K562 (cell line): ENCODE data around the gene LCN12. TPM values are rescaled to one million over a fixed set of nuclear protein-coding genes. Genes with fewer than 3 reads are reported as not detected.
A peak's percentile ranks its signal among the peaks of the same experiment; 100 is the strongest.

ENCODE experiments used
- CTBP1 ChIP-seq: fragments of 450-650 bp; IDR thresholded peaks from 2 replicates; pipeline ENCODE4 v1.6.1; 2016; ENCODE audit warnings: borderline replicate concordance
- MYC ChIP-seq, 2 experiments: fragments of 250-450 bp in 1 of 2; sonication (Bioruptor Pico) in 1 of 2; IDR thresholded peaks; 2 replicates each; pipeline versions ENCODE4 v1.5.1 to v1.6.1; 2012 to 2021; ENCODE audit warnings: low read depth in 2 of 2, borderline replicate concordance in 1 of 2, improper control_type of control experiment in 1 of 2, low read length in 1 of 2, mild to moderate bottlenecking in 1 of 2, moderate library complexity in 1 of 2
- SP1 ChIP-seq: sonication (generic); formaldehyde crosslinking; IDR thresholded peaks from 2 replicates; pipeline ENCODE4 v1.8.1; 2022; ENCODE audit warnings: mild to moderate bottlenecking, missing genetic modification reagents
- ZBTB11 ChIP-seq, 3 experiments: fragments of 200-800 bp in 1 of 3; fragments of 250-450 bp in 1 of 3; fragments of 450-650 bp in 1 of 3; sonication (Bioruptor Pico) in 1 of 3; sonication (Bioruptor generic) in 1 of 3; formaldehyde crosslinking in 1 of 3; IDR thresholded peaks; 2 replicates each; pipeline versions ENCODE4 v1.6.1 to v1.8.0; 2016 to 2022; ENCODE audit warnings: mild to moderate bottlenecking in 2 of 3, missing genetic modification characterization in 2 of 3, missing compliant biosample characterization in 1 of 3, moderate library complexity in 1 of 3
- polyA plus RNA-seq, 8 experiments: library from polyadenylated mRNA; depleted of rRNA in 4 of 8; stranded (reverse) in 5 of 8; unstranded in 3 of 8; fragments of >200 nt; fragmentation: Nextera tagmentation in 2 of 8; fragmentation: Illumina TruSeq in 1 of 8; extraction: Ambion mirVana in 2 of 8; extraction: Trizol in 1 of 8; gene quantifications; 2 replicates each; pipeline versions ENCODE4 v1.2.1 to v1.2.3, GENCODE V29; 2011 to 2014; ENCODE audit warnings: inconsistent platforms in 1 of 8, missing spikeins in 1 of 8
- total RNA-seq, 7 experiments: library from RNA; depleted of rRNA in 6 of 7; stranded (reverse); fragments of >200 nt in 6 of 7; fragmentation: Illumina TruSeq in 2 of 7; extraction: Trizol in 2 of 7; gene quantifications; 2 replicates each; pipeline versions ENCODE4 v1.2.1 to v1.2.3, GENCODE V29; 2011 to 2021; ENCODE audit warnings: low replicate concordance in 1 of 7

The LCN12 gene
- total and polyA plus RNA-seq, 9 of the 15 experiments (the other 6 are each of a cell fraction or from before 2014, with no cell fraction given), result 0.05 TPM; not detected in 8

- TF ChIP-seq ZBTB11 (CRISPR knock-in tag; IDR thresholded peaks at IDR 0.05) (peak in 1 of 3 experiments; percentile 58; a peak in 1 of 6 replicates), SP1 (CRISPR knock-in tag) (peak; percentile 20; the same call in 1 of the 2 replicates), MYC (IDR thresholded peaks at IDR 0.05; ENCODE audit: low read depth, low read length) (no peak; the same call in 1 of the 2 replicates), MYC (CRISPR knock-in tag; IDR thresholded peaks at IDR 0.05; ENCODE audit: borderline replicate concordance, low read depth) (peak; percentile 43; the same call in 1 of the 2 replicates), CTBP1 (no peak)
Measured at GRCh38 chr9:136943291-136944211, 8.5 kb upstream of the LCN12 start (continued).
